Measurements from ENCODE around the gene MUC5AC. TPM values are rescaled to one million over a fixed set of nuclear protein-coding genes. Genes with fewer than 3 reads are reported as not detected.
"Not testable (repeated sequence)": the region's sequence is repeated elsewhere in the genome, so short reads cannot be mapped to it uniquely, and the experiment has no call there.

The MUC5AC gene
- total RNA-seq, 1 donor = under 0.01 TPM

DNA sequence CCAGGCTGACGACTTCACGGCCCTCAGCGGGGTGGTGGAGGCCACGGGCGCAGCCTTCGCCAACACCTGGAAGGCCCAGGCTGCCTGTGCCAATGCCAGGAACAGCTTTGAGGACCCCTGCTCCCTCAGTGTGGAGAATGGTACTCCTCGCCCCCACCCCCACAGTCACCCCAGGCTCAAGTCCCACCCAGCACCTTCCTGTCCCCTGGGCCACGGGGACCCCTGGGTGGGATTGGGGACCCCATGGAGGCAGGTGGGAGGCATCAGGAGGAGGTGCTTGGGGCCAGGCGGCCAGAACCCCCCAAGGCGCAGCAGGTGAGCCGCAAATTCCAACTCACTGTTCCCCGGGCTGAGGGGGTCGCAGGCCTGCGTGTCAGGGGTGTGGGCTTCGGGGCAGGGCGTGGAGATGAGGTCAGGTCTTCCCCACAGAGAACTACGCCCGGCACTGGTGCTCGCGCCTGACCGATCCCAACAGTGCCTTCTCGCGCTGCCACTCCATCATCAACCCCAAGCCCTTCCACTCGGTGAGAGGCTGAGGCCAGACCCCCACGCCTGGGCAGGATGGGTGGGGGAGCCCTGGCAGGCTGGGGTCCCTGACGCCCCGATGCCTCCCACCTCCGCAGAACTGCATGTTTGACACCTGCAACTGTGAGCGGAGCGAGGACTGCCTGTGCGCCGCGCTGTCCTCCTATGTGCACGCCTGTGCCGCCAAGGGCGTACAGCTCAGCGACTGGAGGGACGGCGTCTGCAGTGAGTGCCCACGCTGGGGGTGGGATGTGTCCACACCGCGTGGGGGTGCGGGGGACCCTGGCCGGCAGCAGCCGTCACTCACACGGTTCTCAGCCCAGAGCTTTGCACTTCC, 74.5 kb downstream of the MUC5AC start:
- DNase-seq (ENCODE audit: low read depth in 2 of 3, low spot score in 2 of 3) = no peak

- DNase-seq (ENCODE audit: low read depth in 2 of 3, low spot score in 2 of 3) = no peak
These were observed 75.1 kb downstream of the MUC5AC start for GRCh38 chr11:1232883-1233321.

GRCh38 chr11:1233351-1234053, 75.7 kb downstream of the MUC5AC start:
- no peak for DNase-seq (ENCODE audit: low read depth in 2 of 3, low spot score in 2 of 3)

- no peak for DNase-seq (ENCODE audit: low read depth in 2 of 3, low spot score in 2 of 3)
These were observed 76.4 kb downstream of the MUC5AC start for GRCh38 chr11:1234054-1234720.

- DNase-seq (ENCODE audit: low read depth in 2 of 3, low spot score in 2 of 3) = no peak
These were observed 77.1 kb downstream of the MUC5AC start for GRCh38 chr11:1234771-1235305.

DNA sequence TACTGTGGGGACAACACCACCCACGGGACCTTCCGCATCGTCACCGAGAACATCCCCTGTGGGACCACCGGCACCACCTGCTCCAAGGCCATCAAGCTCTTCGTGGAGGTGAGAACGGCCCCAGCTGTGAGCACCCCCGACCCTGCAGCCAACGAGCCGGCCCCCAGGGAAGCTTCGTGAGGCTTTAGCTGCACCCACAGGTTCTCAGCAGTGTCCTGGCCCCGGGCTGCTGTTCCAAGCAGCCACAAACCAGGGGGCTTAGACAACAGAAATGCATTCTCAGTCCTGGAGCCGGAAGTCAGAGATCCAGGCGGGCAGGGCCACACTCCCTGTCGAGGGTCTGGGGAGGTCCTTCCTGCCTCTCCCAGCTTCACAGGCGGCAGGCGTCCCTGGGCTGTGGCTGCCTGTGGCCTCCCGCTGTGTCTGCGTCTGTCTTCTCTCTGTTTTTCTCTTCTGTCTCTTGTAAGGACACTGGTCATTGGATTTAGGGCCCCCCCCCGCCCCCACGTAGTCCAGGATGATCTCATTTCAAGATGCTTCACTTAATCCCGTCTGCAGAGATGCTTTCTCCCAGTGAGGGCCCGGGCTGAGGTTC, 77.7 kb downstream of the MUC5AC start:
- DNase-seq (ENCODE audit: low read depth in 2 of 3, low spot score in 2 of 3) = no peak

GRCh38 chr11:1235901-1236315, 78.2 kb downstream of the MUC5AC start:
- no peak for DNase-seq (ENCODE audit: low read depth in 2 of 3, low spot score in 2 of 3)

DNA sequence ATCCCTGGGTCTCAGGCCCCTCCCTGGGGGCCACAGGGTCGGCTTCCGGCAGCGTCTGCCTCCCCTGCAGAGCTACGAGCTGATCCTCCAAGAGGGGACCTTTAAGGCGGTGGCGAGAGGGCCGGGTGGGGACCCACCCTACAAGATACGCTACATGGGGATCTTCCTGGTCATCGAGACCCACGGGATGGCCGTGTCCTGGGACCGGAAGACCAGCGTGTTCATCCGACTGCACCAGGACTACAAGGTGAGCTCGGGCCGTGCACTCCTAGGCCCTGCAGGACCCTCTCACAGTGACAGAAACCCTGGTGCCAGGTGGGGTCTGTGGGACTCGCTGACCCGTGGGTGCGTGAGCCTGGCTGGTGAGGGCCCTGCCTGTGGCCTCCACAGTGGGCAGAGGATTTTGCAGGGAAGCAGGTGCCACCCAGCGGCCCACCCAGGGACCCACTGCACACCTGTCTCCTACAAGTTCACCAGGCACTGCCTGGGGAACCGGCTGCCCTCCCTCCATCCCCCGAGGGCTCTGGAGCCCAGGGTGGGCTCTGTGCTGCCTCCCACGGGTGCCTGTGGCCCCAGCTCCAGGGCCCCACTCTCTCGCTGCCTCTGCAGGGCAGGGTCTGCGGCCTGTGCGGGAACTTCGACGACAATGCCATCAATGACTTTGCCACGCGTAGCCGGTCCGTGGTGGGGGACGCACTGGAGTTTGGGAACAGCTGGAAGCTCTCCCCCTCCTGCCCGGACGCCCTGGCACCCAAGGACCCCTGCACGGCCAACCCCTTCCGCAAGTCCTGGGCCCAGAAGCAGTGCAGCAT, 78.8 kb downstream of the MUC5AC start:
- no peak for DNase-seq (ENCODE audit: low read depth in 2 of 3, low spot score in 2 of 3)

GRCh38 chr11:1237128-1237580, 79.4 kb downstream of the MUC5AC start:
- no peak for DNase-seq (ENCODE audit: low read depth in 2 of 3, low spot score in 2 of 3)

DNA sequence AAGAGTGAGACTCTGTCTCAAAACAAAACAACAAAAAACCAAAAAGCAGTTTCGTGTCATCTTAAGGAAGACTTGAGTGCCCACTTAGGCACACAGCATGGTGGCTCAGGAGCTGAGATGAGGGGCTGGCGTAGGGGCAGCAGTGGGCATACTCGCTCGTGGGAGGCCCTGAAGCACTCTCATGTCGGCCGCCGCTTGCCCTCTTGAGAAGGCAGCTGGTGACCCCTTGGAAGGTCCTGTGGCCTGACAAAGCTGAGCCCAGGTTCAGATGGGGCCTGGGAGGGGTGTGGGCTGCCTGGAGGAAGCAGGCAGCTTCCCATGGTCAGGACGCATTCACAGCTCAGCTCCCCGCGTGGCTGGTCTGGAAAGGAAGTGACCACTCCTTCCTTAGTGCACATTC, 80.1 kb downstream of the MUC5AC start:
- no peak for DNase-seq (ENCODE audit: low read depth in 2 of 3, low spot score in 2 of 3)

- DNase-seq (ENCODE audit: low read depth in 2 of 3, low spot score in 2 of 3) = no peak
These were observed 81.2 kb downstream of the MUC5AC start for GRCh38 chr11:1238767-1239595.

- DNase-seq (ENCODE audit: low read depth in 2 of 3, low spot score in 2 of 3) = no peak
These were observed 81.9 kb downstream of the MUC5AC start for GRCh38 chr11:1239596-1240205.

GRCh38 chr11:1240771-1241170, 83.0 kb downstream of the MUC5AC start:
- no peak for DNase-seq (ENCODE audit: low read depth in 2 of 3, low spot score in 2 of 3)

DNA sequence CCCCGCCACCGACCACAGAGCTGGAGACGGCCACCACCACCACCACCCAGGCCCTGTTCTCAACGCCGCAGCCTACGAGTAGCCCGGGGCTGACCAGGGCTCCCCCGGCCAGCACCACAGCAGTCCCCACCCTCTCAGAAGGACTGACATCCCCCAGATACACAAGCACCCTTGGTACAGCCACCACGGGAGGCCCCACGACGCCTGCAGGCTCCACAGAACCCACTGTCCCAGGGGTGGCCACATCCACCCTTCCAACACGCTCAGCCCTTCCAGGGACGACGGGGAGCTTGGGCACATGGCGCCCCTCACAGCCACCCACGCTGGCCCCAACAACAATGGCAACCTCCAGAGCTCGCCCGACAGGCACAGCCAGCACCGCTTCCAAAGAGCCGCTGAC, 84.0 kb downstream of the MUC5AC start:
- DNase-seq (ENCODE audit: low read depth in 2 of 3, low spot score in 2 of 3) = no peak

DNA sequence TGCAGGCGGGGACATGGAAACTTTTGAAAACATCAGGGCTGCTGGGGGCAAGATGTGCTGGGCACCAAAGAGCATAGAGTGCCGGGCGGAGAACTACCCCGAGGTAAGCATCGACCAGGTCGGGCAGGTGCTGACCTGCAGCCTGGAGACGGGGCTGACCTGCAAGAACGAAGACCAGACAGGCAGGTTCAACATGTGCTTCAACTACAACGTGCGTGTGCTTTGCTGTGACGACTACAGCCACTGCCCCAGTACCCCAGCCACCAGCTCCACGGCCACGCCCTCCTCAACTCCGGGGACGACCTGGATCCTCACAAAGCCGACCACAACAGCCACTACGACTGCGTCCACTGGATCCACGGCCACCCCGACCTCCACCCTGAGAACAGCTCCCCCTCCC, 84.5 kb downstream of the MUC5AC start:
- DNase-seq (ENCODE audit: low read depth in 2 of 3, low spot score in 2 of 3) = no peak

GRCh38 chr11:1242751-1243150, 85.0 kb downstream of the MUC5AC start:
- DNase-seq (ENCODE audit: low read depth in 2 of 3, low spot score in 2 of 3) = not testable (repeated sequence)

- not testable (repeated sequence) for DNase-seq (ENCODE audit: low read depth in 2 of 3, low spot score in 2 of 3)
These were observed 85.8 kb downstream of the MUC5AC start for GRCh38 chr11:1243521-1243920.

GRCh38 chr11:1244557-1244956, 86.8 kb downstream of the MUC5AC start:
- DNase-seq (ENCODE audit: low read depth in 2 of 3, low spot score in 2 of 3) = not testable (repeated sequence)

Data from hematopoietic multipotent progenitor cell (in vitro differentiated cells).